Peyer's patch (tissue), 4 donors: ENCODE results near the gene KRTAP10-11.

Experiments
- CTCF ChIP-seq, 6 experiments: fragments of 450-650 bp in 4 of 6; fragments of 200-600 bp in 2 of 6; sonication (generic) in 1 of 6; IDR thresholded peaks; one replicate each; pipeline ENCODE4 v1.5.1; 2017 to 2019; ENCODE audit warnings: antibody characterized with exemption in 6 of 6, mild to moderate bottlenecking in 3 of 6, moderate library complexity in 1 of 6
- POLR2A ChIP-seq, 2 donors: fragments of 450-650 bp; IDR thresholded peaks; one replicate each; pipeline ENCODE4 v1.5.1; 2017; ENCODE audit warnings: antibody characterized with exemption in 2 of 2, mild to moderate bottlenecking in 2 of 2, moderate library complexity in 2 of 2

- TF ChIP-seq CTCF (IDR thresholded peaks at IDR 0.05), result no peak
- TF ChIP-seq POLR2A (IDR thresholded peaks at IDR 0.05), result no peak
These were observed 42.9 kb upstream of the KRTAP10-11 start for GRCh38 chr21:44603109-44603875.
